Measurements from ENCODE around the gene STK39.

STK39 gene

GRCh38 chr2:168222088-168222487 is 25.3 kb downstream of the STK39 start:
- H3K4me3 ChIP-seq (ENCODE audit: low read length): no peak overlapping the region
- TF ChIP-seq CTCF (IDR thresholded peaks at IDR 0.05; ENCODE audit: insufficient read depth, low read depth, low read length, missing control alignments): no peak
- no peak for DNase-seq (ENCODE audit: low read depth)

GRCh38 chr2:168220965-168221819 is 26.2 kb downstream of the STK39 start:
- DNase-seq (ENCODE audit: low read depth): peak; percentile 39
- no peak for TF ChIP-seq CTCF (IDR thresholded peaks at IDR 0.05; ENCODE audit: insufficient read depth, low read depth, low read length, missing control alignments)
- H3K4me3 ChIP-seq (ENCODE audit: low read length): no peak overlapping the region

GRCh38 chr2:168217920-168218319 is 29.5 kb downstream of the STK39 start:
- no peak overlapping the region for H3K4me3 ChIP-seq (ENCODE audit: low read length)
- TF ChIP-seq CTCF (IDR thresholded peaks at IDR 0.05; ENCODE audit: insufficient read depth, low read depth, low read length, missing control alignments): no peak
- DNase-seq (ENCODE audit: low read depth): no peak

GRCh38 chr2:168216351-168217005 is 30.9 kb downstream of the STK39 start:
- DNase-seq (ENCODE audit: low read depth): no peak
- TF ChIP-seq CTCF (IDR thresholded peaks at IDR 0.05; ENCODE audit: insufficient read depth, low read depth, low read length, missing control alignments): no peak
- H3K4me3 ChIP-seq (ENCODE audit: low read length): no peak overlapping the region

- DNase-seq (ENCODE audit: low read depth): no peak
- no peak for TF ChIP-seq CTCF (IDR thresholded peaks at IDR 0.05; ENCODE audit: insufficient read depth, low read depth, low read length, missing control alignments)
- H3K4me3 ChIP-seq (ENCODE audit: low read length): no peak overlapping the region
Measured at GRCh38 chr2:168215813-168216212, 31.6 kb downstream of the STK39 start.

- peak; percentile 43 for DNase-seq (ENCODE audit: low read depth)
- H3K4me3 ChIP-seq (ENCODE audit: low read length): no peak overlapping the region
- TF ChIP-seq CTCF (IDR thresholded peaks at IDR 0.05; ENCODE audit: insufficient read depth, low read depth, low read length, missing control alignments): no peak
Measured at GRCh38 chr2:168212866-168213265, 34.5 kb downstream of the STK39 start.

All from epithelial cell of esophagus (primary cell).